CD14-positive monocyte (primary cell): ENCODE measurements around the gene DTL. TPM values are rescaled to one million over a fixed set of nuclear protein-coding genes. Genes with fewer than 3 reads are reported as not detected.

Experiments
- DNase-seq, 3 donors: peaks; one replicate each; pipeline ENCODE4 v3.0.0-alpha.2; 2011 to 2022
- H2AFZ ChIP-seq: 2 replicates; pipeline ENCODE4 v1.6.0; 2012; ENCODE audit warnings: mild to moderate bottlenecking, low read depth, low read length, inconsistent platforms; ENCODE audit not compliant: insufficient read depth, poor library complexity, severe bottlenecking
- H3K27ac ChIP-seq, 2 donors: 1 replicate in 1 of 2; 2 replicates in 1 of 2; pipeline ENCODE4 v1.5.1; 2012 to 2013; ENCODE audit warnings: low read length in 2 of 2, control low read depth in 1 of 2, inconsistent platforms in 1 of 2, low read depth in 1 of 2, mild to moderate bottlenecking in 1 of 2
- H3K27me3 ChIP-seq, 2 donors: one replicate each; pipeline versions ENCODE4 v1.6.0 to v1.6.1; 2011 to 2013; ENCODE audit warnings: low read length in 2 of 2; ENCODE audit not compliant: control insufficient read depth in 2 of 2, insufficient read depth in 2 of 2
- H3K36me3 ChIP-seq, 2 donors: replicated peaks in 1 of 2; 1 replicate in 1 of 2; 2 replicates in 1 of 2; pipeline versions ENCODE4 v1.5.1 to v1.6.1; 2012 to 2013; ENCODE audit warnings: low read length in 2 of 2, control low read depth in 1 of 2, inconsistent platforms in 1 of 2, mild to moderate bottlenecking in 1 of 2; ENCODE audit not compliant: insufficient read depth in 2 of 2, control insufficient read depth in 1 of 2
- H3K4me1 ChIP-seq, 2 donors: 1 replicate in 1 of 2; 2 replicates in 1 of 2; pipeline versions ENCODE4 v1.5.1 to v1.6.1; 2012 to 2013; ENCODE audit warnings: low read length in 2 of 2, control low read depth in 1 of 2, inconsistent platforms in 1 of 2, mild to moderate bottlenecking in 1 of 2, moderate library complexity in 1 of 2; ENCODE audit not compliant: insufficient read depth in 2 of 2, control insufficient read depth in 1 of 2
- H3K4me2 ChIP-seq: replicated peaks from 2 replicates; pipeline ENCODE3; 2012; ENCODE audit warnings: low read length, moderate library complexity, mild to moderate bottlenecking; ENCODE audit not compliant: poor library complexity, severe bottlenecking; ENCODE audit errors: extremely low read depth
- H3K4me3 ChIP-seq, 3 experiments: fragments of 200-600 bp in 1 of 3; sonication (generic) in 1 of 3; replicated peaks in 1 of 3; 1 replicate in 2 of 3; 2 replicates in 1 of 3; pipeline ENCODE4 v1.5.1; 2011 to 2013; ENCODE audit warnings: low read length in 3 of 3, mild to moderate bottlenecking in 3 of 3, control low read depth in 2 of 3, low read depth in 2 of 3, inconsistent platforms in 1 of 3, moderate library complexity in 1 of 3
- H3K79me2 ChIP-seq: 2 replicates; pipeline ENCODE4 v1.6.0; 2012; ENCODE audit warnings: mild to moderate bottlenecking, control low read depth, inconsistent platforms, low read length, moderate library complexity; ENCODE audit not compliant: insufficient read depth
- H3K9ac ChIP-seq: 2 replicates; pipeline ENCODE4 v1.6.0; 2017; ENCODE audit warnings: low read length, mild to moderate bottlenecking; ENCODE audit not compliant: insufficient read depth, poor library complexity, severe bottlenecking
- H3K9me3 ChIP-seq, 2 donors: replicated peaks in 1 of 2; 1 replicate in 1 of 2; 2 replicates in 1 of 2; pipeline versions ENCODE4 v1.5.1 to v1.6.1; 2012 to 2013; ENCODE audit warnings: low read length in 2 of 2, control low read depth in 1 of 2; ENCODE audit not compliant: control insufficient read depth in 1 of 2, insufficient read depth in 1 of 2
- H4K20me1 ChIP-seq: 2 replicates; pipeline ENCODE4 v1.6.0; 2012; ENCODE audit warnings: mild to moderate bottlenecking, low read length, control low read depth, moderate library complexity; ENCODE audit not compliant: insufficient read depth
- H3K27ac Mint-ChIP-seq, 7 donors: one replicate each; pipeline ENCODE4 v1.8.0; 2020; ENCODE audit warnings: mild to moderate bottlenecking in 7 of 7, mixed read lengths in 7 of 7, moderate library complexity in 6 of 7, inconsistent platforms in 2 of 7
- H3K27me3 Mint-ChIP-seq, 3 donors: one replicate each; pipeline ENCODE4 v1.8.0; 2021 to 2022; ENCODE audit warnings: low read depth in 3 of 3, mild to moderate bottlenecking in 3 of 3, mixed read lengths in 3 of 3, moderate library complexity in 3 of 3, inconsistent platforms in 1 of 3
- H3K36me3 Mint-ChIP-seq, 2 donors: one replicate each; pipeline ENCODE4 v1.8.0; 2020; ENCODE audit warnings: mixed read lengths in 2 of 2, inconsistent platforms in 1 of 2, mild to moderate bottlenecking in 1 of 2
- H3K4me1 Mint-ChIP-seq: one replicate; pipeline ENCODE4 v1.8.0; 2020; ENCODE audit warnings: mild to moderate bottlenecking, mixed read lengths
- H3K4me3 Mint-ChIP-seq, 2 donors: one replicate each; pipeline ENCODE4 v1.8.0; 2020; ENCODE audit warnings: mild to moderate bottlenecking in 2 of 2, mixed read lengths in 2 of 2, moderate library complexity in 1 of 2
- H3K9me3 Mint-ChIP-seq, 7 donors: one replicate each; pipeline ENCODE4 v1.8.0; 2020 to 2022; ENCODE audit warnings: mixed read lengths in 7 of 7, mild to moderate bottlenecking in 6 of 7, moderate library complexity in 6 of 7, inconsistent platforms in 2 of 7
- CTCF ChIP-seq: fragments of 200-600 bp; IDR thresholded peaks from one replicate; pipeline ENCODE4 v1.8.0; 2022; ENCODE audit warnings: antibody characterized with exemption, mild to moderate bottlenecking
- WGBS: methylation state at CpG from one replicate; pipeline ENCODE4 v1.1.5; 2013; ENCODE audit warnings: missing lambda C conversion rate; ENCODE audit not compliant: insufficient coverage; 5-methylcytosine and 5-hydroxymethylcytosine counted together
- intact Hi-C, 2 donors: fragments of 100-400 bp; cut with micrococcal nuclease; formaldehyde crosslinking; loops; one replicate each; pipeline versions ENCODE4 v1.15.0 to v1.15.1; 2023
- polyA plus RNA-seq, 3 donors: library from polyadenylated mRNA; depleted of rRNA in 1 of 3; unstranded in 2 of 3; stranded (reverse) in 1 of 3; fragments of 300-500 nt in 2 of 3; fragments of >200 nt in 1 of 3; fragmentation: Illumina TruSeq in 2 of 3; gene quantifications; 1 replicate in 2 of 3; 2 replicates in 1 of 3; pipeline ENCODE4 v1.2.3, GENCODE V29; 2012 to 2021

The DTL gene
- polyA plus RNA-seq, 3 donors, result not detected

- peaks cover 44% of the 10 kb centered on the region for H3K79me2 ChIP-seq
- WGBS, result 100% methylated on average over 1 of the region's 2 CpGs
- H3K27ac Mint-ChIP-seq, result no peak overlapping the region
Observed at GRCh38 chr1:212097360-212097759, 61.8 kb downstream of the DTL start.

GRCh38 chr1:212098310-212098709, 62.8 kb downstream of the DTL start:
- no peaks in the 10 kb centered on the region for H3K4me1 Mint-ChIP-seq
- H3K9me3 ChIP-seq, result no peaks in the 10 kb centered on the region
- H2AFZ ChIP-seq, result no peak overlapping the region
- intact Hi-C loops, result no loop called here
- peaks cover 11 to 27% of the 10 kb centered on the region in 2 donors for H3K36me3 ChIP-seq
- H4K20me1 ChIP-seq, result no peaks in the 10 kb centered on the region
- H3K27ac ChIP-seq, result peak overlapping the region in 1 of 2 donors; percentile 21
- peaks cover 30 to 44% of the 10 kb centered on the region in 2 donors for H3K36me3 Mint-ChIP-seq
- H3K9ac ChIP-seq, result no peak overlapping the region
- H3K4me3 ChIP-seq, result no peak overlapping the region
- H3K4me1 ChIP-seq, result no peaks in the 10 kb centered on the region
- TF ChIP-seq CTCF, result no peak
- H3K9me3 Mint-ChIP-seq, result peaks cover 0 to 7% (median 1%) of the 10 kb centered on the region in 7 donors
- H3K27me3 ChIP-seq, result no peaks in the 10 kb centered on the region
- peak overlapping the region in 3 of 7 donors; percentile 6 to 66 (median 48) for H3K27ac Mint-ChIP-seq
- 96% methylated on average over 8 of the region's 9 CpGs for WGBS
- H3K4me2 ChIP-seq, result no peak overlapping the region
- peaks cover 44% of the 10 kb centered on the region for H3K79me2 ChIP-seq
- DNase-seq, result no peak
- no peak overlapping the region for H3K4me3 Mint-ChIP-seq
- H3K27me3 Mint-ChIP-seq, result no peaks in the 10 kb centered on the region

More at GRCh38 chr1:212097360-212097759, 61.8 kb downstream of the DTL start:
- Mint-ChIP-seq H3K27me3 (no peaks in the 10 kb centered on the region), H3K4me3 (no peak overlapping the region), H3K4me1 (no peaks in the 10 kb centered on the region), H3K36me3 (peaks cover 34 to 49% of the 10 kb centered on the region in 2 donors), H3K9me3 (peaks cover 0 to 7% (median 1%) of the 10 kb centered on the region in 7 donors)
- no peak for TF ChIP-seq CTCF
- no peaks in the 10 kb centered on the region for H4K20me1 ChIP-seq
- no peak overlapping the region for H2AFZ ChIP-seq
- no peak overlapping the region for H3K4me3 ChIP-seq
- no peak for DNase-seq
- H3K4me2 ChIP-seq, result no peak overlapping the region
- H3K36me3 ChIP-seq, result peaks cover 11 to 18% of the 10 kb centered on the region in 2 donors
- no peaks in the 10 kb centered on the region for H3K9me3 ChIP-seq
- intact Hi-C loops, result no loop called here
- no peaks in the 10 kb centered on the region for H3K27me3 ChIP-seq
- H3K4me1 ChIP-seq, result no peaks in the 10 kb centered on the region
- peak overlapping the region in 1 of 2 donors; percentile 21 for H3K27ac ChIP-seq
- no peak overlapping the region for H3K9ac ChIP-seq
